ENCODE data around the gene NHSL2.

DNA sequence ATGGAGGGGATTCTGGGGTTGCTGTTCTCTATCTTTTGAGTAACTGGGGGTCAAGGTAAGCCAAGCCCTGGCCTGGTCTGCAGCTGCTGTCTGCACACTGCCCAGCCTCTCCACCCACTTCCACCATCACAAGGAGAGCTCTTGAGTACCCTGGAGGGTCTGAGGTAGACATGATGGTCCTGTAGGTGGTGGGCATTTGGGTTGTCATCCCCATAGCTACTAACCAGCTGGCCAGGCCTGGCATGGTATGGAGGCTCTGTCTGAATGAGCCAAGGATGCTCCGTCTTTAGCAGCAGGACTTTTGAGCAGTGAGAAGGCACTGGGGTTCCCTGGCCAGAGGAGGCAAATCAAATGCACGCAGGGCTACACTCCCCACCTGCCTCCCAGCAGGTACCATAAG, 82.7 kb downstream of the NHSL2 start:
- TF ChIP-seq CTCF (IDR thresholded peaks at IDR 0.05) = no peak
- TF ChIP-seq POLR2AphosphoS5 (IDR thresholded peaks at IDR 0.05) = no peak
- no peak for TF ChIP-seq POLR2A (IDR thresholded peaks at IDR 0.05)
- TF ChIP-seq EP300 (IDR thresholded peaks at IDR 0.05) = no peak

All from gastroesophageal sphincter (tissue), 3 donors.